Measurements from ENCODE around the gene GPX5. TPM values are rescaled to one million over a fixed set of nuclear protein-coding genes. Genes with fewer than 3 reads are reported as not detected.

GPX5 gene
- total RNA-seq, 2 donors from 2014 or later = not detected

DNA sequence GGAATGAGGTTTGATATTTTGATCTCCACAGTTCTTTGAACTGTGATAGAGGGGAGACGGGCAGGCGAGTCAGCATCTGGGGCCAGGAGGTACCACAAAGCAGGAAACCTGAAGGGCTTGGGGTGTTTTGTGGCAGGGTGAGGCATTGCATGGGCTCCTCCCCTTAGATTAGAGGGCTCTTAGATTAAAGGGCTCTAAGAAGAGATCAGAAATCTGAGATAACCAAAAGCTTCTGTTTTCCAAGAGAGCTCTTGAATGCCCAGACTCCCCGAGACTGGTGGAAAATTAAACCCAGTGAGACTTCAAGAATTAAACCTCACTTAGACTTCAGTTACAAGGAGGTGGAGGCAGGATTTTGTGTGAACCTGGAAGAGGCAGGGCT is 2.4 kb upstream of the GPX5 start:
- no peak overlapping the region for H3K27ac ChIP-seq
- H3K27me3 ChIP-seq = no peaks in the 10 kb centered on the region
- no peaks in the 10 kb centered on the region for H3K36me3 ChIP-seq
- no peaks in the 10 kb centered on the region for H3K9me3 ChIP-seq
- no peak for DNase-seq (ENCODE audit: low spot score)
- H3K4me3 ChIP-seq = no peak overlapping the region
- TF ChIP-seq, protein P1, sequence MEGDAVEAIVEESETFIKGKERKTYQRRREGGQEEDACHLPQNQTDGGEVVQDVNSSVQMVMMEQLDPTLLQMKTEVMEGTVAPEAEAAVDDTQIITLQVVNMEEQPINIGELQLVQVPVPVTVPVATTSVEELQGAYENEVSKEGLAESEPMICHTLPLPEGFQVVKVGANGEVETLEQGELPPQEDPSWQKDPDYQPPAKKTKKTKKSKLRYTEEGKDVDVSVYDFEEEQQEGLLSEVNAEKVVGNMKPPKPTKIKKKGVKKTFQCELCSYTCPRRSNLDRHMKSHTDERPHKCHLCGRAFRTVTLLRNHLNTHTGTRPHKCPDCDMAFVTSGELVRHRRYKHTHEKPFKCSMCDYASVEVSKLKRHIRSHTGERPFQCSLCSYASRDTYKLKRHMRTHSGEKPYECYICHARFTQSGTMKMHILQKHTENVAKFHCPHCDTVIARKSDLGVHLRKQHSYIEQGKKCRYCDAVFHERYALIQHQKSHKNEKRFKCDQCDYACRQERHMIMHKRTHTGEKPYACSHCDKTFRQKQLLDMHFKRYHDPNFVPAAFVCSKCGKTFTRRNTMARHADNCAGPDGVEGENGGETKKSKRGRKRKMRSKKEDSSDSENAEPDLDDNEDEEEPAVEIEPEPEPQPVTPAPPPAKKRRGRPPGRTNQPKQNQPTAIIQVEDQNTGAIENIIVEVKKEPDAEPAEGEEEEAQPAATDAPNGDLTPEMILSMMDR (IDR thresholded peaks at IDR 0.05) = no peak
- no peaks in the 10 kb centered on the region for H3K4me1 ChIP-seq

DNA sequence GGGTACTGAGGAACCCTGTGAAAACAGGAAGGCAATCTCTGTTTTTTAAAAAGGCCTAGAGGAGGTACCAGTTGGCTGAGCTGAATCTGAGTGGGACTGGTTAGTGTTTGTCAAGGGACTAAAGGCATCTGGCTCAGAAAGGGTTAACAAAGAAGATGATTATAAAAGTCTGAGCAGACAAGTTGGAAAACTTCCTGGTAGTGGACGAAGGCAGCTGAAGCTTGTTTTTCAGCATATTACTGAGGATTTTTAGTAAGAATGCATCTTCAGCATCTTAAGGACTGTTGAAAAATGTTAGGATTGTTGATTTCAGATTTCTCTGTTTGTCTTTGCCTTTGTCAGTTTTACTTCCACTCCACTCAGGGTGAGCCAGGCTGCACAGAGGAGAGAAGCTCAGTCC is 5.1 kb downstream of the GPX5 start:
- Histone ChIP-seq H3K27me3 (no peaks in the 10 kb centered on the region), H3K9me3 (no peaks in the 10 kb centered on the region), H3K4me1 (no peaks in the 10 kb centered on the region), H3K4me3 (no peak overlapping the region), H3K36me3 (no peaks in the 10 kb centered on the region), H3K27ac (no peak overlapping the region)
- no peak for DNase-seq (ENCODE audit: low spot score)
- TF ChIP-seq, protein P1 (IDR thresholded peaks at IDR 0.05) = no peak

DNA sequence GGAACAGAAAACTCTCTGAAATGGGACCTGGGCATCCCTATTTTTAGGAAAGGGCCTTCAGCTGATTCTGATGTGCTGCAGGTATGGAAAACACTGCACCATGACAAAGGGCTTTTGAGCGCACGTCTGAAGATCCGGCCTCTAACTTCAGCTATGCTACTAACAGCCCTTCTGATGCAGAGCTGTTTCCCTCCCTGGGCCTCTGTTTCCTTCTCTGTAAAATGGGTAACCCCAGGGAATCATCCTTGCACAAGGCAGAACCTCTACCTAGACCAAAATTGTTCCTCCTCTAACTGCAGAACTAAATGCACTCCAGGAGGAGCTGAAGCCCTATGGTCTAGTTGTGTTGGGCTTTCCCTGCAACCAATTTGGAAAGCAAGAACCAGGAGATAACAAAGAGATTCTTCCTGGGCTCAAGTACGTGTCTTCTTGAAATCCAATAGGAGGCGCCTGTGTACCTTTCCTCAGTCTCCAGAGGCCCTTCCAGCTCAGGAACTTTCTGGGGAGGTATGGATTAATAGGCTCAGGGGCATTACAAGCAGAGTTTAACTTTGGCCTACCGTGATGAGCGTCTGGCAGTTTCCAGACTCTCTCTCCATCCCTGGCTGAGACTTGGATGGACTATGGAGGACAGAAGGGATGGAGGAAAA is 5.9 kb downstream of the GPX5 start:
- Histone ChIP-seq H3K4me1 (no peaks in the 10 kb centered on the region), H3K36me3 (no peaks in the 10 kb centered on the region), H3K27ac (no peak overlapping the region), H3K4me3 (no peak overlapping the region), H3K27me3 (no peaks in the 10 kb centered on the region), H3K9me3 (no peaks in the 10 kb centered on the region)
- DNase-seq (ENCODE audit: low spot score) = no peak
- TF ChIP-seq, protein P1 (IDR thresholded peaks at IDR 0.05) = no peak

DNA sequence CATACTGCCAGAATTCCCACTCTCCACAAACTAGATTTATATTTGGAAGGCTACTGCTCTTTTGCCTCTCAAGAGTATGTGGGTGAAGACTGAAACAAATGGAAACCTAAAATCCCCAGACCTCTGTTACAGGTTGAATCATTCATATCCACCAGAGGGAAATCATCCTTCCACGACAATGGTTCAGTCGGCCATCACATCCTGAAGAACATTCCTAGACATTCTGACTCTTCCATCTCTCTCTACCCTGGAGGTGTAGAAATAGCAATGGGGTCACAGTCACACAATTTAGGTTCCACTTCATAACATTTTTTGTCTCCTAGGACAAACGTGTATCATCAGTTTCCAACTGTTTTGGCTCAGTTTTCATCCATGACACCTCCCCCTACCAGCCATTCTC is 8.6 kb downstream of the GPX5 start:
- Histone ChIP-seq H3K4me3 (no peak overlapping the region), H3K4me1 (no peaks in the 10 kb centered on the region), H3K27ac (no peak overlapping the region), H3K36me3 (no peaks in the 10 kb centered on the region), H3K27me3 (no peaks in the 10 kb centered on the region), H3K9me3 (no peaks in the 10 kb centered on the region)
- no peak for DNase-seq (ENCODE audit: low spot score)
- TF ChIP-seq, protein P1 (IDR thresholded peaks at IDR 0.05) = no peak

DNA sequence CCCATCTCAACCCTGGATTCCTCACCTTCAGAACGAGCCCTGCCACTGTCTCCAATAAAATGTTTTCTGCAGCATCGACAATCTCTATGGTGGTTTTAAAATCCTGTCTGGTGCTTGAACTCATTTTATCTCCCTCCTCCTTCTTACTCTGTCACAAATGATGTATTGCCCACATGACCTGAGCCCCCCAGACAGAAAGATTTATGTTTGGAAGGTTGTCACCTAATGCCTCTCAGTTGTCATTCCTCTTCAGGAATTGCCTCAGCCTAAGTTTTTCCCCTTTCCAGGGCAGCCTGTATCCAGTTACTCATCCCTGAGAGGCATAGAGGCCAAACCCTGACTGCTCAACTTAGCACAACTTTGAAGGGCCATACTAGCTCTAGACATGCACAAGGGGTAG is 9.2 kb downstream of the GPX5 start:
- DNase-seq (ENCODE audit: low spot score) = no peak
- Histone ChIP-seq H3K4me1 (no peaks in the 10 kb centered on the region), H3K9me3 (no peaks in the 10 kb centered on the region), H3K27me3 (no peaks in the 10 kb centered on the region), H3K27ac (no peak overlapping the region), H3K4me3 (no peak overlapping the region), H3K36me3 (no peaks in the 10 kb centered on the region)
- TF ChIP-seq, protein P1 (IDR thresholded peaks at IDR 0.05) = no peak

DNA sequence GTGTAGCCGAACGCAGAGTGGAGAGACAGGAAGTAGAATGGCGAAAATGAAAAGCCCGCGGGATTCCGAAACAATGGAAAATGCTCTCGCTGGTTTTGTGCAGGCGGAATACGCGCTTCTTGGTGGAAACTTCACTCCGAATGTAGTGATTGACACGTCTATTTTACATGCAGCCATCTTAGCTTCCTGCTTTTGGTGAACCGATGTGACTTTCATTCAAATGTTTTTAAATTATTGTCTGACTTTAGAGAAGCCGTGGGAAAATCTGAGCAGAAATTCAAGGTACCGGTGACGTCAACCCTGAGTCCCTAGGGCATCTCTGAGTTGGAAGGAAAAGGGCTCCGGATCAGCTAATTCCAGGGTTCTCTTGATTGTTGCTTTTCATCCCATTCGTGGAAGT is 11.4 kb downstream of the GPX5 start:
- TF ChIP-seq, protein P1 (IDR thresholded peaks at IDR 0.05) = no peak
- Histone ChIP-seq H3K4me3 (no peak overlapping the region), H3K27ac (no peak overlapping the region), H3K9me3 (no peaks in the 10 kb centered on the region), H3K27me3 (no peaks in the 10 kb centered on the region), H3K4me1 (no peaks in the 10 kb centered on the region), H3K36me3 (no peaks in the 10 kb centered on the region)
- no peak for DNase-seq (ENCODE audit: low spot score)
